AG08395 (cell line): Measurements from ENCODE around the gene TLR3.
A peak's percentile ranks its signal among the peaks of the same experiment; 100 is the strongest.

Experiments
- DNase-seq: peaks from one replicate; pipeline ENCODE4 v3.0.0; 2012; ENCODE audit warnings: mixed read lengths, low spot score

TLR3 gene

GRCh38 chr4:186104890-186105646 is 36.1 kb downstream of the TLR3 start:
- peak; percentile 16 for DNase-seq

GRCh38 chr4:186105647-186106321 is 36.8 kb downstream of the TLR3 start:
- DNase-seq: no peak

- DNase-seq: no peak
Measured at GRCh38 chr4:186107947-186108346, 39.0 kb downstream of the TLR3 start.

GRCh38 chr4:186108391-186108790 is 39.4 kb downstream of the TLR3 start:
- no peak for DNase-seq

- DNase-seq: no peak
Measured at GRCh38 chr4:186109245-186109644, 40.3 kb downstream of the TLR3 start.

- DNase-seq: no peak
Measured at GRCh38 chr4:186116697-186117096, 47.7 kb downstream of the TLR3 start.

GRCh38 chr4:186118582-186118981 is 49.6 kb downstream of the TLR3 start:
- DNase-seq: no peak

GRCh38 chr4:186121057-186121456 is 52.1 kb downstream of the TLR3 start:
- DNase-seq: no peak

GRCh38 chr4:186128842-186129241 is 59.9 kb downstream of the TLR3 start:
- no peak for DNase-seq

- no peak for DNase-seq
Measured at GRCh38 chr4:186131935-186132334, 63.0 kb downstream of the TLR3 start.

- DNase-seq: peak; percentile 12
Measured at GRCh38 chr4:186132577-186133242, 63.8 kb downstream of the TLR3 start.

- DNase-seq: no peak
Measured at GRCh38 chr4:186134257-186134656, 65.3 kb downstream of the TLR3 start.

GRCh38 chr4:186134861-186135260 is 65.9 kb downstream of the TLR3 start:
- no peak for DNase-seq

GRCh38 chr4:186137196-186137794 is 68.3 kb downstream of the TLR3 start:
- DNase-seq: peak; percentile 55
